ENCODE measurements around the gene PLB1.
A peak's percentile ranks its signal among the peaks of the same experiment; 100 is the strongest.

The PLB1 gene

GRCh38 chr2:28507796-28508764, 12.2 kb downstream of the PLB1 start:
- peak; percentile 12 to 14 for DNase-seq

- DNase-seq, result no peak
These were observed 13.5 kb downstream of the PLB1 start for GRCh38 chr2:28509361-28509760.

- no peak for DNase-seq
These were observed 14.3 kb downstream of the PLB1 start for GRCh38 chr2:28510184-28510583.

- no peak for DNase-seq
These were observed 16.2 kb downstream of the PLB1 start for GRCh38 chr2:28511871-28512606.

GRCh38 chr2:28512607-28512965, 16.7 kb downstream of the PLB1 start:
- DNase-seq, result no peak

GRCh38 chr2:28513097-28513496, 17.2 kb downstream of the PLB1 start:
- no peak for DNase-seq

- DNase-seq, result no peak
These were observed 19.4 kb downstream of the PLB1 start for GRCh38 chr2:28515176-28515751.

- DNase-seq, result no peak
These were observed 20.6 kb downstream of the PLB1 start for GRCh38 chr2:28516430-28516829.

- no peak for DNase-seq
These were observed 21.1 kb downstream of the PLB1 start for GRCh38 chr2:28516950-28517349.

GRCh38 chr2:28521663-28522062, 25.8 kb downstream of the PLB1 start:
- DNase-seq, result no peak

GRCh38 chr2:28522481-28522880, 26.6 kb downstream of the PLB1 start:
- no peak for DNase-seq

GRCh38 chr2:28523902-28524301, 28.0 kb downstream of the PLB1 start:
- no peak for DNase-seq

GRCh38 chr2:28525481-28525880, 29.6 kb downstream of the PLB1 start:
- no peak for DNase-seq

- DNase-seq, result no peak
These were observed 30.8 kb downstream of the PLB1 start for GRCh38 chr2:28526527-28527132.

- DNase-seq, result no peak
These were observed 31.3 kb downstream of the PLB1 start for GRCh38 chr2:28527196-28527595.

GRCh38 chr2:28528206-28528605, 32.3 kb downstream of the PLB1 start:
- DNase-seq, result no peak

GRCh38 chr2:28530782-28531181, 34.9 kb downstream of the PLB1 start:
- no peak for DNase-seq

- no peak for DNase-seq
These were observed 36.5 kb downstream of the PLB1 start for GRCh38 chr2:28532399-28532798.

GRCh38 chr2:28533044-28533680, 37.3 kb downstream of the PLB1 start:
- DNase-seq, result no peak

GRCh38 chr2:28534817-28535216, 39.0 kb downstream of the PLB1 start:
- no peak for DNase-seq

- DNase-seq, result no peak
These were observed 42.3 kb downstream of the PLB1 start for GRCh38 chr2:28538134-28538533.

GRCh38 chr2:28538652-28539051, 42.8 kb downstream of the PLB1 start:
- DNase-seq, result no peak

GRCh38 chr2:28539118-28539541, 43.3 kb downstream of the PLB1 start:
- DNase-seq, result no peak
